ENCODE data around the gene TMEM183A. TPM values are rescaled to one million over a fixed set of nuclear protein-coding genes. Genes with fewer than 3 reads are reported as not detected.

The TMEM183A gene
- total and polyA plus RNA-seq, 8 donors: 54.0 to 74.2 (median 68.8) TPM

- DNase-seq (no peak), ATAC-seq (no peak)
- intact Hi-C loops (cut with DNase I): no loop called here
- no peaks in the 10 kb centered on the region for H3K9me3 ChIP-seq
- TF ChIP-seq, protein P1, sequence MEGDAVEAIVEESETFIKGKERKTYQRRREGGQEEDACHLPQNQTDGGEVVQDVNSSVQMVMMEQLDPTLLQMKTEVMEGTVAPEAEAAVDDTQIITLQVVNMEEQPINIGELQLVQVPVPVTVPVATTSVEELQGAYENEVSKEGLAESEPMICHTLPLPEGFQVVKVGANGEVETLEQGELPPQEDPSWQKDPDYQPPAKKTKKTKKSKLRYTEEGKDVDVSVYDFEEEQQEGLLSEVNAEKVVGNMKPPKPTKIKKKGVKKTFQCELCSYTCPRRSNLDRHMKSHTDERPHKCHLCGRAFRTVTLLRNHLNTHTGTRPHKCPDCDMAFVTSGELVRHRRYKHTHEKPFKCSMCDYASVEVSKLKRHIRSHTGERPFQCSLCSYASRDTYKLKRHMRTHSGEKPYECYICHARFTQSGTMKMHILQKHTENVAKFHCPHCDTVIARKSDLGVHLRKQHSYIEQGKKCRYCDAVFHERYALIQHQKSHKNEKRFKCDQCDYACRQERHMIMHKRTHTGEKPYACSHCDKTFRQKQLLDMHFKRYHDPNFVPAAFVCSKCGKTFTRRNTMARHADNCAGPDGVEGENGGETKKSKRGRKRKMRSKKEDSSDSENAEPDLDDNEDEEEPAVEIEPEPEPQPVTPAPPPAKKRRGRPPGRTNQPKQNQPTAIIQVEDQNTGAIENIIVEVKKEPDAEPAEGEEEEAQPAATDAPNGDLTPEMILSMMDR (IDR thresholded peaks at IDR 0.05): no peak
- no peak overlapping the region for H3K4me3 ChIP-seq
- peaks cover 0 to 10% of the 10 kb centered on the region in 2 donors for H3K4me1 ChIP-seq
- H3K36me3 ChIP-seq: no peaks in the 10 kb centered on the region
- H3K27ac ChIP-seq: no peak overlapping the region
- H3K27me3 ChIP-seq: no peaks in the 10 kb centered on the region
These were observed 19.1 kb upstream of the TMEM183A start for GRCh38 chr1:202987922-202988583.

GRCh38 chr1:202989879-202990278, 17.3 kb upstream of the TMEM183A start:
- Histone ChIP-seq H3K27me3 (peaks cover 0 to 9% of the 10 kb centered on the region in 2 donors), H3K4me1 (peaks cover 0 to 6% of the 10 kb centered on the region in 2 donors), H3K27ac (no peak overlapping the region), H3K4me3 (no peak overlapping the region), H3K9me3 (no peaks in the 10 kb centered on the region), H3K36me3 (no peaks in the 10 kb centered on the region)
- ATAC-seq (no peak), DNase-seq (no peak)
- TF ChIP-seq, protein P1 (IDR thresholded peaks at IDR 0.05): no peak
- intact Hi-C loops (cut with DNase I): loop anchor here in 1 of 2 donors (10.0 kb wide), 1 partner anchor 55 kb away; no protein-coding TSS in a partner anchor

DNA sequence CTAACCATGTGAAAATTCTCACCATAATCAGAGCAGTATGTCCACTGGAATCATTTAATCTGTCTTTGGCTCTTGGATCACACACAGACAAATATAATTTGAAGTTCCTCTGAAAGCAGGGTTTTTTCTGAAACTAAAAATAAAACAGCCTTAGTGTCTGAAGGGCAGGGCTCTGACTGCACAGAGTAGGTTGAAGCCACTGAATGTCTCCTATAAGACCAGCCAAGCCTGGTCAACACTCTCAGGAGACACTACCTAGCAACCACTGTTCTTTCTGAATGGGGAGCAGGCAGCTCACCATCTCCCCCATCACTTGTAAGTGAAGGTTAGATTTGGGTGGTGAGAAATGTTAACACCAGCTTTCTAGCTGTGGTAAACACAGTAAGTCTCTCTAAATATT, 16.1 kb upstream of the TMEM183A start:
- Histone ChIP-seq H3K27ac (no peak overlapping the region), H3K27me3 (peaks cover 0 to 16% of the 10 kb centered on the region in 2 donors), H3K9me3 (no peaks in the 10 kb centered on the region), H3K36me3 (no peaks in the 10 kb centered on the region), H3K4me1 (peaks cover 0 to 6% of the 10 kb centered on the region in 2 donors), H3K4me3 (no peak overlapping the region)
- intact Hi-C loops (cut with DNase I): loop anchor here in 1 of 2 donors (10.0 kb wide), 1 partner anchor 56 kb away; no protein-coding TSS in a partner anchor
- TF ChIP-seq, protein P1 (IDR thresholded peaks at IDR 0.05): no peak
- no peak for ATAC-seq
- DNase-seq: no peak

DNA sequence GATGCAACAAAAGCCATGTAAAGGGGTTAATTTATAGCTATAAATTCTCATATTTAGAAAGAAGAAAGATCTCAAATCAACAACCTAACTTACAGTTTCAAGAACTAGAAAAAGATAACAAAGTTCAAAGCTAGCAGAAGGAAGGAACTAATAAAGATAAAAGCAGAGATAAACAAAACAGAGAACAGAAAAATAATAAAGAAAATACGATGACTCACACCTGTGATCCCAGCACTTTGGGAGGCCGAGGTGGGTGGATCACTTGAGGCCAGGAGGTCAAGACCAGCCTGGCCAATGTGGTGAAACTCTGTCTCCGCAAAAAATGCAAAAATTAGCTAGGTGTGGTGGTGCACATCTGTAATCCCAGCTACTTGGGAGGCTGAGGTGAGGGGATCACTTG, 12.4 kb upstream of the TMEM183A start:
- no peak for ATAC-seq
- Histone ChIP-seq H3K4me1 (no peaks in the 10 kb centered on the region), H3K27ac (no peak overlapping the region), H3K4me3 (no peak overlapping the region), H3K36me3 (no peaks in the 10 kb centered on the region), H3K9me3 (no peaks in the 10 kb centered on the region), H3K27me3 (peaks cover 0 to 23% of the 10 kb centered on the region in 2 donors)
- no peak for DNase-seq
- intact Hi-C loops (cut with DNase I): loop anchor here in 1 of 2 donors (10.0 kb wide), 1 partner anchor 60 kb away; no protein-coding TSS in a partner anchor
- TF ChIP-seq, protein P1 (IDR thresholded peaks at IDR 0.05): no peak

GRCh38 chr1:202998836-202999750, 8.1 kb upstream of the TMEM183A start:
- Histone ChIP-seq H3K36me3 (no peaks in the 10 kb centered on the region), H3K27ac (no peak overlapping the region), H3K27me3 (peaks cover 0 to 19% of the 10 kb centered on the region in 2 donors), H3K4me3 (no peak overlapping the region), H3K4me1 (no peaks in the 10 kb centered on the region), H3K9me3 (no peaks in the 10 kb centered on the region)
- TF ChIP-seq, protein P1 (IDR thresholded peaks at IDR 0.05): peak; percentile 70 to 71
- DNase-seq (peak in 2 of 4 donors; percentile 39 to 50), ATAC-seq (peak; percentile 86)
- intact Hi-C loops (cut with DNase I): loop anchor here in 1 of 2 donors (10.0 kb wide), 1 partner anchor 64 kb away; no protein-coding TSS in a partner anchor
